Left ventricle myocardium inferior (tissue), 1 donor: ENCODE data around the gene KCNK7. TPM values are rescaled to one million over a fixed set of nuclear protein-coding genes. Genes with fewer than 3 reads are reported as not detected.

Experiments used
- DNase-seq: peaks from one replicate; pipeline ENCODE4 v3.0.0-alpha.2; 2020
- H3K27ac ChIP-seq: fragments of 200-600 bp; replicated peaks from 2 replicates; pipeline ENCODE4 v1.8.0; 2021
- H3K27me3 ChIP-seq: fragments of 200-600 bp; 2 replicates; pipeline ENCODE4 v1.8.0; 2021; ENCODE audit warnings: low read depth
- H3K36me3 ChIP-seq: fragments of 200-600 bp; 2 replicates; pipeline ENCODE4 v1.8.0; 2021
- H3K4me1 ChIP-seq: fragments of 200-600 bp; 2 replicates; pipeline ENCODE4 v1.8.0; 2021
- H3K4me3 ChIP-seq: fragments of 200-600 bp; 2 replicates; pipeline ENCODE4 v1.8.0; 2021; ENCODE audit warnings: mild to moderate bottlenecking, moderate library complexity
- H3K9me3 ChIP-seq: fragments of 200-600 bp; replicated peaks from 2 replicates; pipeline ENCODE4 v1.8.0; 2021
- intact Hi-C: fragments of 100-400 bp; cut with micrococcal nuclease; formaldehyde crosslinking; loops from one replicate; pipeline ENCODE4 v1.11.0; 2022
- total RNA-seq: library from RNA; stranded (reverse); fragmentation: NEBNext Ultra II Directional; extraction: Animal tissue kit (Norgen Biotek cat#: 25700); gene quantifications from one replicate; pipeline ENCODE4 v1.2.1, GENCODE V29; 2021
- TF ChIP-seq, protein P1 (sequence below): fragments of 200-600 bp; IDR thresholded peaks from 2 replicates; pipeline ENCODE4 v1.8.0; 2021; ENCODE audit warnings: antibody characterized with exemption, mild to moderate bottlenecking, borderline replicate concordance
- donor health status: DM: no; HTN: yes; CAD: no; lungs with severe emphysema.

Gene KCNK7
- total RNA-seq, 1 donor from 2014 or later, result 0.85 TPM

DNA sequence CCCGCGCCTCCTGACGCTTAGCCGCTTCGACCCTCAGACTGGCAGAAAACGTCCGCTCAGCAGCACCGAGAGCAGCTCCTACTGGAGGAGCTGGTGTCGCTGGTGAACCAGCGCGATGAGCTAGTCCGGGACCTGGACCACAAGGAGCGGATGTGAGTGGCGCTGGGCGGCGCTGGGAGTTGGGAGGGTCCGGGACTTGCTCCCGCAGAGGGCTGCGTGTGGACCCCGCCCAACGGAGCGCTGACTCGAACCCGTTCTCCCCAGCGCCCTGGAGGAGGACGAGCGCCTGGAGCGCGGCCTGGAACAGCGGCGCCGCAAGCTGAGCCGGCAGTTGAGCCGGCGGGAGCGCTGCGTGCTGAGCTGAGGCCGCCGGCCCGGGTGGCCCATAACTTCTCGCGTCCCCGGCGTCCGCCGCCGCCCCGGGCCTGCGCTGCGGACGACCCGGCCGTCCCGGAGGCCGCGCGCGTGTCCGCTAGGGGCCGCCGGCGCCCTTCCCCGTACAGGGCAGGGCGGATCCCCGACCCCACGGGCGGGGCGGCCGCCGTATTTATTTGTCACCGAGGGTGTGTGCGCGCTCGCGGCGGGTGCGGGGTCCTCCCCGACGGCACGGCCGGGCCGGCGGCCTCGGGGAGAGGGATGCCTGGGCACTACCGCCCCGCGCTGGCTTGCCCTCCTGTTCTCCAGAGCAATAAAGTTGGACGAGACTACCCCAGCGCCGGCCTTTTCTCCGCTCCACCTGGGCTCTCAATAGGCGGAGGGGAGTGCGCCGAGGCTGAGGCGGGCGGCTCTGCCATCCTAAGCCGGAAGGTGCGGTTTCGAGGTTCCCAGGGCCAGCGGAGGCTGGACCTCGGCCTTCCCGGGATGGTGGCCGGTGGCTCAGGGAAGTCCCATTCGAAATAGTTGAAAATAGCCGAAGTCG, 3.4 kb downstream of the KCNK7 start:
- intact Hi-C loops, result loop anchor here (10.0 kb wide), 1 partner anchor 57 kb away; no protein-coding TSS in a partner anchor
- TF ChIP-seq, protein P1, sequence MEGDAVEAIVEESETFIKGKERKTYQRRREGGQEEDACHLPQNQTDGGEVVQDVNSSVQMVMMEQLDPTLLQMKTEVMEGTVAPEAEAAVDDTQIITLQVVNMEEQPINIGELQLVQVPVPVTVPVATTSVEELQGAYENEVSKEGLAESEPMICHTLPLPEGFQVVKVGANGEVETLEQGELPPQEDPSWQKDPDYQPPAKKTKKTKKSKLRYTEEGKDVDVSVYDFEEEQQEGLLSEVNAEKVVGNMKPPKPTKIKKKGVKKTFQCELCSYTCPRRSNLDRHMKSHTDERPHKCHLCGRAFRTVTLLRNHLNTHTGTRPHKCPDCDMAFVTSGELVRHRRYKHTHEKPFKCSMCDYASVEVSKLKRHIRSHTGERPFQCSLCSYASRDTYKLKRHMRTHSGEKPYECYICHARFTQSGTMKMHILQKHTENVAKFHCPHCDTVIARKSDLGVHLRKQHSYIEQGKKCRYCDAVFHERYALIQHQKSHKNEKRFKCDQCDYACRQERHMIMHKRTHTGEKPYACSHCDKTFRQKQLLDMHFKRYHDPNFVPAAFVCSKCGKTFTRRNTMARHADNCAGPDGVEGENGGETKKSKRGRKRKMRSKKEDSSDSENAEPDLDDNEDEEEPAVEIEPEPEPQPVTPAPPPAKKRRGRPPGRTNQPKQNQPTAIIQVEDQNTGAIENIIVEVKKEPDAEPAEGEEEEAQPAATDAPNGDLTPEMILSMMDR, result peak; percentile 49
- Histone ChIP-seq H3K27me3 (no peaks in the 10 kb centered on the region), H3K4me1 (peaks cover 80% of the 10 kb centered on the region), H3K27ac (peak overlapping the region; percentile 91), H3K36me3 (peaks cover 25% of the 10 kb centered on the region), H3K4me3 (peak overlapping the region; percentile 53), H3K9me3 (no peaks in the 10 kb centered on the region)
- peak; percentile 54 for DNase-seq

DNA sequence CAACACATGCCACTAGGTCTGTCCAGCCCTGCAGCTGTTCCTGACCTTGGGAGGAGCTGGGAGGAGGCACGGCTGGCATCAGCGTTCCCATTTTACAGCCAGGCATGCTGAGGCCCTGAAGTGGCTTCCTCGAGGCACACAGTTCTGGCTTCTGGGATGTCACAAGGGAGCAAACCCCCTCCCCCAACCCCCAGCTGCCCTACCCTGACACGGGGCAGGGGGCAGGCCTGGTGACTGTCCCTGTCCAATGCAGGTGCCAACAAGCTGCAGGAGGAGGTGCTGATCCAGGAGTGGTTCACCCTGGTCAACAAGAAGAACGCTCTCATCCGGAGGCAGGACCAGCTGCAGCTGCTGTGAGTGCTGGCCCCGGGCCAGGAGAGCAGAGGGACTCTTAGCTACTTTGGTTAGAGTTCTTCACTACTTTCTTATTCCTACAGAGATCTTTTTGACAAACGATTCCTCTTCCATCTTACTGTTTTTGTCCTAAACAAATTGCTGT, 5.3 kb downstream of the KCNK7 start:
- H3K27ac ChIP-seq, result peak overlapping the region; percentile 91
- peaks cover under 1% of the 10 kb centered on the region for H3K27me3 ChIP-seq
- no peak overlapping the region for H3K4me3 ChIP-seq
- intact Hi-C loops, result loop anchor here (10.0 kb wide), 1 partner anchor 55 kb away; no protein-coding TSS in a partner anchor
- TF ChIP-seq, protein P1, result no peak
- H3K36me3 ChIP-seq, result peaks cover 21% of the 10 kb centered on the region
- peaks cover 91% of the 10 kb centered on the region for H3K4me1 ChIP-seq
- H3K9me3 ChIP-seq, result no peaks in the 10 kb centered on the region
- peak; percentile 62 for DNase-seq

DNA sequence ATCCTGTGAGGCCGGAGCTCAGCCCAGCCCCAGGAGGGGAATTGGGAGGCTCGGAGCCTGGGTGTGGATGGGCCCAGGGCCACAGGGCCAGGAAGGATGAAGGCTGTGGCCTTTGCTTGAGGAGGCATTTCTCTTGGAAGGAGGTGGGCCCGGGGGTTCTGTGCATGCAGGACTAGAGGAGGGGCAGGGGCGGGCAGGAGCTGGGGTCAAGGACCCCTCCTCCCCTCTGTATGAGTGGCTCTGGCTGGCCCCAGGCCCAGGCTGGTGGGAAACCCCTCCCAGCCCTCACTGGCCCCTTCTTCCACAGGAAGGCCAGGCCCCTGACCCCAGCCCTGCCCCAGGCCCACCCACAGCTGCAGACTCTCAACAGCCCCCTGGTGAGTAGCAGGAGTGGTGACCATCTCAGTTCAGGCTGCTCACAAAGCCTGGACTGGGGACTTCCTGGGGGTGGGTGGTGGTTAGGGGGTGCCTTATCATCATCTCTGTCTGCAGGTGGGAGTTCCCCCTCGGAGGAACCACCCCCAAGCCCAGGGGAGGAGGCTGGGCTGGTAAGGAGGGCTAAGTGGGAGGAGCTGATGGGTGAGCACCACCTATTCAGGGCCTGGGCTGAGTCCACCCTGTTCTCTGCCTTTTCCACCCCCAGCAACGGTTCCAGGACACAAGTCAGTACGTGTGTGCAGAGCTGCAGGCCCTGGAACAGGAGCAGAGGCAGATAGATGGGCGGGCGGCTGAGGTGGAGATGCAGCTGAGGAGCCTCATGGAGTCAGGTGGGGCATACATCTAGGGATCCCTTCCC, 6.0 kb downstream of the KCNK7 start:
- Histone ChIP-seq H3K4me3 (no peak overlapping the region), H3K4me1 (peaks cover 88% of the 10 kb centered on the region)
- DNase-seq, result no peak

DNA sequence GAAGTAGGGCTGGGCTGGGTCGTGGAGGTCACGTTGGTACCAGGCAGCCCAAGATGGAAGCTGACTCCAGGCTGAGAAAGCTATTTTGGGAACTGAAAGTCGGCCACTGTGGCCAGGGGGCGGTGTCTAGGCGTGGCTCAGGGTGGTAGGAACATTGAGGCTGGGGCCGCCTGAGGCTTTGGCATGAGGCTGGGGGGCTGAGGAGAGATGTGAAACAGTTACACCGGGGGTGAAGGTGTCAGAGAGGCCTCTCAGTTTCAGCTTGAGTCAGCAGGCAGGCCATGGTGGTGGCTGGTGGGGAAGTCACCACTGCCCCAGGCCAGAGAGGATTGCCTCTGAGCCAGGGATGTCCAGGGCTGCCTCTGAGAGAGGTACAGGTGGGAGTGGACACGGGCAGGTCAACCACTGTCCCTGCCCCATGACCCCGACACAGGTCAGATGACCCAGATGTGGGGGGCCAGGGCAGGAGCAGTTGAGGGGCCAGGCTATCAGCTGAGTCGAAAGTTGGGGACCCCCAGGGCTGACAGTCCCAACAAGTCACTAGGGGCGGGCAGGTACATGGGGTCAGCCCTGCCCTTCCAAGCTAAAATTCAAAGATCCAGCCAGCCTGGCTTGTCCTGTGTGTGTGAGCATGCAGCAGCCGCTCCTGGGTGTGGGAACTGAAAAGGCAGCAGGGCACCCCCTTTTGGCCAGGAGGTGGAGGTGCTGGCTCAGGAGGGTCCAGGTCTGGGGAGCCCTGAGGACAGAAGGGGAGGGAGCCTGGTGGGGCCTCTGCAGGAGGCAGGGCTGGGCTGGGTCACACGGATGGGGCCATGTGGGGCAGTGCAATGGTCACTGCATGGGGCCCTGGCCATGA, 7.2 kb downstream of the KCNK7 start:
- intact Hi-C loops, result no loop called here
- Histone ChIP-seq H3K27ac (peak overlapping the region; percentile 91), H3K27me3 (peaks cover 13% of the 10 kb centered on the region), H3K36me3 (peaks cover 35% of the 10 kb centered on the region), H3K4me3 (peak overlapping the region; percentile 34), H3K9me3 (no peaks in the 10 kb centered on the region), H3K4me1 (peaks cover 82% of the 10 kb centered on the region)
- DNase-seq, result peak; percentile 66
- TF ChIP-seq, protein P1, result peak; percentile 66

More for the DNA sequence above, 6.0 kb downstream of the KCNK7 start:
- intact Hi-C loops, result loop anchor here (10.0 kb wide), 1 partner anchor 55 kb away; no protein-coding TSS in a partner anchor
- peaks cover 24% of the 10 kb centered on the region for H3K36me3 ChIP-seq
- H3K27ac ChIP-seq, result peak overlapping the region; percentile 91
- TF ChIP-seq, protein P1, result no peak
- no peaks in the 10 kb centered on the region for H3K9me3 ChIP-seq
- H3K27me3 ChIP-seq, result peaks cover 7% of the 10 kb centered on the region
